NCI-H1105 (cell line): ENCODE data around the gene SUSD5.
"Not testable (repeated sequence)": the region's sequence is repeated elsewhere in the genome, so short reads cannot be mapped to it uniquely, and the experiment has no call there.

Source experiments
- DNase-seq: peaks from one replicate; lab custom pipeline; 2025; lab: John Stamatoyannopoulos, UW

Gene SUSD5

DNA sequence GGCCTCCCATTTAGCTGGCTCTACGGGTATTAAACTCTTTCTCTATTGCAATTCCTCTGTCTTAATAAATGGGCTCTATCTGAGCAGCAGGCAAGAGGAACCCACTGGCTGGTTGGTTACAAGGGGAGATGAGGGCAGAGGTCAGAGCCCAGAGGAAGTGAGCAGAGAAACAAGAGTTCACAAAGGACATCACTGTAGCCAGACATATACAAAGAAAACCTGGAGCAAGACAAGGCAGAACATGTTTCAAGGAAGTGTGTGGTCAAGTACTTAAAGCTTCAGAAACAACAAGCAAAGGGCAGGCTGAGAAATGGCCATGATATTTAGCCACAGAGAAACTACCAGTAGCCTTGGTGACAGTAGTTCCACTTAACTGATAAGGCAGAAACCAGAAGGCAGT, 24.3 kb downstream of the SUSD5 start:
- DNase-seq: no peak

DNA sequence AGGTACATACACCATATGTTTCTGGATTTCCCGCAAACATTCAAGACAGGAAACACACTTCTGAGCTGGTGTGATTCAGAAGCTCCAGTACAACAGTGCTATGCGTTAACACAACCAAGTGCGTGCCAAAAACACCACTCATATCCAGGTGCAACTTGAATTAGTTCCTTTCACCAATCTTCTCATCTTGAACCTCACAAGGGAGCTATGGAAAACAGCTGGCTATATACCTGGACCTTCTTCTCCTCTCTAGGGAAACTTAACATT, 31.3 kb downstream of the SUSD5 start:
- no peak for DNase-seq

- no peak for DNase-seq
These were observed 31.9 kb downstream of the SUSD5 start for GRCh38 chr3:33186524-33187367.

- no peak for DNase-seq
These were observed 33.7 kb downstream of the SUSD5 start for GRCh38 chr3:33184863-33185262.

GRCh38 chr3:33181641-33182040, 37.0 kb downstream of the SUSD5 start:
- not testable (repeated sequence) for DNase-seq

GRCh38 chr3:33181229-33181628, 37.4 kb downstream of the SUSD5 start:
- DNase-seq: no peak

DNA sequence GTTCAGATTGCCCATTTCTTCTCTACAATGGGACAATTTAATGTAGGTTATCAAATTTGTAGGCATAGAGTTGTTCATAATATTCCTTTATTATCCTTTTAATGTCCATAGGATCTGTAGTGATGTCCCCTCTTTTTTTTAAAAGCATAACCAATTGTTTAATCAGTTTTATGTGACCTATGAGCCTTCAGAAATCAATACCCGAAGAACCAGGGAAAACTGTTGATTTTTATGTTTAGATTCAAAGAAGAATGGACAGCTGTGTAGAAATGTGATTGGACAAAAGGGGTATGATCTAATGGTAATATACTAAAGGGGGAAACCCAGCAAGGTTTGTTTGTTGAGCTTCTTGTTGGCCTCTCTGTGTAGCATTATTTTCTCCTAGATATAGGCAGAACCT, 39.5 kb downstream of the SUSD5 start:
- DNase-seq: no peak

- DNase-seq: no peak
These were observed 43.7 kb downstream of the SUSD5 start for GRCh38 chr3:33174711-33175414.

DNA sequence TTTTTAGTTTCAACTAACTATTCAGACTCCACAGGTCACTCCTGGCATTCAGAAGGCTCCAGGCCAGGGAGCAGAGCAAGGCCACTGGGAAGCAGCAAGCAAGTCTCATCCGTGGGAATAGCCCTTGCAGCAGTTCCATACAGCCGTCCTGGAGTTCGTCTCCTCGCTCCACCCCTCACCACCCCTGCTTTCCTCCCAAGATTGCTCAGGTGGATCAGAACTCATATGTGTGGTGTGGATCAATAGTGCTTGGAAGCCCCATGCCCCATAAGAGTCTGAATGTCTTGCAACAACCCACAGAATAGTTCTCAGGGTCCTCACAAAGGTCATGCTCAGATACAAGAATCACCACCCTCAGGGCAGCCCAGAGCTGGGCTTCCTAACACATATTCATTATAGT, 44.5 kb downstream of the SUSD5 start:
- DNase-seq: no peak

DNA sequence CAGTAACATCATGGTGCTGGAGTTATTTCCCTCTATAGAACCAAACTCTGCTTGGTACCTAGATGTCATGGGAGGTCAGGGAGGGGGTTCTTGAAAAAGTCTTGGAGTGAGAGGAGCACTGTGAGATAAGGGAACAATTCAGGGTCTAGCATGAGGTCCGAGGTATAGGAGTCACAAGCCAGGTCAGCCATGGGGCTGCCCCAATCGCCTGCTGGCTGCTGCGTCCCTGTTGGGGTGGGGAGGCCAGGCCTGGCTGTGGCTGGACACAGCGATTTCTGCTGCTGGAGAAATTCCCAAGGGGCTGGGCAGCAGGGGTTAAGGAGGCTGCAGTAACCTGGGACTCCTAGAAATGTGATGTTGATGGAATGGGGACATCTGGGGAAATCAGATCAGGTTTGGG, 44.9 kb downstream of the SUSD5 start:
- no peak for DNase-seq

DNA sequence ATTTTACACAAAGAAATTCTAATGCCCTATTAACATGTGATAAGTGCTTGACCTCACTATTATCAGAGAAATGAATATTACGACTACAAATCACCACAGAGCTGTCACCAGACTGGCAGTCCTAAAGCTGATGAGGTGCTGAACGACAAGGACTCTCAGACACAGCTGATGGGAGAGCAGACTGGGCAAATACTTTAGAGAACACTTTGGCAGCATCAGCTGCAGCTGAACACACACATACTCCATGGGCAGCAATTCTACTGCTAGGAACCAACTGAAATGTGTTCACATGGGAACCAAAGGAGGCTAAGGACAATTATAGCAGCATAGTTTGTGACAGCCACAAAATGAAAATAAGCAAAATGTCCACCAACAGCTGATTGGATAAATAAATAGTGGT, 45.5 kb downstream of the SUSD5 start:
- peak; percentile 4 for DNase-seq

DNA sequence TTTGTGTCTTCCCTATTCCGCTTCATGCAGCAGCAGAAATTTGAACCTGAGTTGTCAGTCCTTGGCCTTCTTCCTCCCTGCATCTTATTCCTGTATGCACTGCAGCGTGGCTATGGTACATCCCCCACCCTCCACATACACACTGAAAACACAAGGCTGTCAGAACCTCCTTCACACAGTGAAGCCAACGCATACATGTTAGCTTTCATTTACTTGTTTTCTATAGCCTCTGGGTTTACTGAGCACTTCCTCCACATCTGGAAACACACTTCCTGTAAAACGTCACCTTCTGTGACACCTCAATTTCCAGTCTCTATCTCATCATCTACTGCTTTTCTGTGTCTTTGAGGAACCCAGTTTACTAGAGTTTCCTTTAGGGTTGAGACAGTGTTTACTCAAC, 47.0 kb downstream of the SUSD5 start:
- DNase-seq: no peak

DNA sequence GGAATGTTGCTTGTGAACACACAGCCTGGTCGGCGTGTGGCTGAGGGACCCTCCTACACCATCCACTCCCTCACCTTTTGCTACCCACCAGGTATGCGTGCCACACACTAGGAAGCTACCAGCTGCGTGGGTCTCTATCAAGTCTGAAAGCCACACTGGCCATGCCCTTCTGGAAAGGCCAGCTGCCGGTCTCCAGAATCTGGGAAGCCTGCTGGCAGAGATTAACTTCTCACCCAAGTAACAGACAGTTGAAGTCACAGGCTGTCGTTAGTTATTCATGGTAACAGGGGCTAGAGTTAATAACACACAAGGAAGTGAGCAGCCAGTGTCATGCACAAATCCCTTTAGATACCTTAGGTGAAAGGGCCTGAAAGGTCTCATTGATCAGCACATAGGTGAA, 48.1 kb downstream of the SUSD5 start:
- DNase-seq: no peak

DNA sequence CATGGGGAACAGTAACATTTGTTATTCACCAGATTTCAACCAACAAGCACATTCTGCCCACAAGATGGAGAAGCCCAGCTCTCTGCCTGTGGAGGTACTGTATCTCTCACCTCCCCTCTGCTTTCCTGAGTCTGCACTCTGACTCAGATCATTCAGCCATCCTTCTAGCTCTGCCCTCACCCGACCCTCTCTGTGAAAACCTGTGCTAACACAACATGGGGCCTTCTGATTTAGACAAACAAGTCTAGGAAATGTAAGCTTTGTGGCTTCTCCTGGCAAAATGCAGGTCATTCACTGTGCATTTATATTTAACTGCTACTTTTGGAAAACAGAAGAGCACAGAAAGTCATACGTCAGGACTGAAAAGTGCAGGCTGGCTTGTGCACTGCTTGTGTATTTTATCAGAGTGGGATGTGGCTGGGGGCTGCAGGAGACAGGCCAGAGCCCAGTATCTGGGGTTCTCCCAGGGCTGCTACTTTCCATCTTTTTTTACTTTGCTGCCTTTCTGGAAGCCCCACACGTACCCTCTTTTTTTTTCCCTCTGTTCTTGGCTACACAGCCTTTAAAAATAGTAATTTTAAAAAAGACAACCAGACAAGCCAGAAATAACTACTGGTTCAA, 50.8 kb downstream of the SUSD5 start:
- no peak for DNase-seq

DNA sequence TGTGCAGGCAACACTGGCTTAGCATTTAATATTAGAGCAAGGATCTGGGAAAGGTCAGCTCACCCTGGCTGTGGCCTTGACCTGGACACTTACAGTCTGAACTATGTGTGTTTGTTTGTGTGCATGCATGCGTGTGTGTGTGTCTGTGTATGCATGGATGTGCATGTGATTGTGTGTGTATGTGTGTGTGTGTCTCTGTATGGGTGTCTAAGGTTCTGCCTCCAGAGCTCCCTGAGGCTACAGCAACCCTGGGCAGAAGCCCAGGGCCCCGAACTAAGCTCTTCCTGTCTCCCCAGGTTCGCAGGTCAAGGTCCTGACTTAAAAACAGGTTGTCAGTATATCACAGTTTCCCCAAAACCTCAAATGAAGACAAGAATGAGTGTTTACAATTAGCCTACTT, 51.3 kb downstream of the SUSD5 start:
- no peak for DNase-seq

DNA sequence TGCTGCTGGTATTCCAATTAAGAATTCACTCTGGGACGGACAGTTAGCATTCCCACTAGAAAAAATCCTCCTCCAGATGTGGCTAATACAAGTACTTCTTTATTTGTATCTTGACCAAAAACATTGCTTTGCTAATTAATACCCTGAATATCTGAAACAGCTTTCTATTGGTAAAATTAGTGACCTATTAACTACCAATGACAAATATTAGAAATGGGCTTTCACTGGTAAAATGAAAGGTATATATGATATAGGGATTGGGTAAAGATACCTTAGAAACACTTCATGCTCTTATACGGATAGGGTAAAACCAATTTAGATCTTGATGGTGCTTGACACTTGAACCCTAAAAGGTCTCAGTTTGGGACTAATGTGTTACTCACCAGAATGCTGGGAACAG, 52.5 kb downstream of the SUSD5 start:
- no peak for DNase-seq

DNA sequence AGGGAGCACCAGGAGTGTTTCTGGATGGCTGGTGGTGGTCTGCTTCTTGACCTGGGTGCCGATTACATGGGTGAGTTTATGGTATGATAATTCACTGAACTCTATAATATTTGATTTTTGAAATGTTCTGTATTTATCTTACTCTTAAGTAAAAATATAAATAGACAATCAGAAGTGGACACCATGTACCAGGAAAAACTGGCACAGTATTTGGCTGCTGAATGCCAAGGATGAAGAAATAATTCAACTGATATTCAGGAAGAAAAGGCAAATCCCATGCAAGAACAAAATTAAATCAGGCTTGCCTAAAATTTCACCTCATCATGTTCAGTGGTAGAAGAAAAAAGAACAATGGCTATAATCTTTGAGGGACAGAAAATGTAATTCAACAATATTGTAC, 53.2 kb downstream of the SUSD5 start:
- no peak for DNase-seq

- not testable (repeated sequence) for DNase-seq
These were observed 56.0 kb downstream of the SUSD5 start for GRCh38 chr3:33162621-33163020.

GRCh38 chr3:33159981-33160380, 58.6 kb downstream of the SUSD5 start:
- DNase-seq: no peak

DNA sequence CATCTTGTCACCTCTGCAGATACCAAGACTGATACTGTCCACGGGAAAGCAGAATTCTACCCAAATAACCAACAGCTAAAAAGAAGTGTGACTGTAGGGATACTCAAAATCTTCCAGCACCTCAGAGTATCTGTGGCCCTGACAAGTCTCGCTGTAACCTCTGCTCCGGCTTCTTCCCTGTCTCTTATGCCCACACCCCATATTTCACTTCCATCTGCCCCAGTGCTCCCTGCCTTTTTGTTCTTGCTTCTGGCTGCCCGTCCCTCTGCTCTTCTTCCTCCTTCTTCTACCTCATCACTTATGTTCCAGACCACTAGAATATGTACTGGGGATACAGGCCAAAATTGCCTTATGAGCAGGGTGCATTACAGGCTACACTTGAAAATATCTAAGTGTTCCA, 59.4 kb downstream of the SUSD5 start:
- no peak for DNase-seq

DNA sequence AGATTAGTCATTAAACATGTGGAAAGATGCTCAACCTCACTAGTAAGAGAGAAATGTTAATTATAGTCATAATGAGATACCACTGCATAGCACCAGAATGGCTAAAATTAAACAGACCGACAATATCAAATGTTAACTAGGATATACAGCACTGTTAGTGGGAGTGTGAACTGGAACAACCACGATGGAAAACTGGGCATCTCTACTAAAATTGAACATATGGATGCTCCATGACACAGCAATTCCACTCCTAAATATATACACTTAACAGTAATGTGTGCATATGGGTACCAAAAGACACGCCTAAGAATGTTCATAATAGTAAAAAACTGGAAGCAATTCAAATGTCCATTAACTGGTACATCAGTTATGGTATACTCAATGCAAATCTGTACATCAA, 63.3 kb downstream of the SUSD5 start:
- no peak for DNase-seq

GRCh38 chr3:33153782-33154181, 64.8 kb downstream of the SUSD5 start:
- no peak for DNase-seq
